H1 (cell line): ENCODE measurements around the gene EGR1. TPM values are rescaled to one million over a fixed set of nuclear protein-coding genes. Genes with fewer than 3 reads are reported as not detected.

Experiments
- BRCA1 ChIP-seq: IDR thresholded peaks from 2 replicates; pipeline ENCODE4 v1.6.1; 2012; ENCODE audit warnings: low read depth, low read length, improper control_type of control experiment
- CREB1 ChIP-seq: IDR thresholded peaks from 2 replicates; pipeline ENCODE4 v1.6.1; 2012; ENCODE audit warnings: inconsistent platforms
- GABPA ChIP-seq: IDR thresholded peaks from 2 replicates; pipeline ENCODE4 v1.6.1; 2011; ENCODE audit warnings: mild to moderate bottlenecking, low read length, moderate library complexity, borderline replicate concordance; ENCODE audit not compliant: insufficient read depth
- MAFK ChIP-seq: IDR thresholded peaks from 2 replicates; pipeline ENCODE4 v1.6.1; 2012; ENCODE audit warnings: low read depth, mild to moderate bottlenecking, improper control_type of control experiment, low read length
- SIRT6 ChIP-seq: IDR thresholded peaks from one replicate; pipeline ENCODE4 v1.7.1; 2012; ENCODE audit warnings: low read length, inconsistent platforms
- polyA plus RNA-seq, 7 experiments: library from polyadenylated mRNA; depleted of rRNA in 3 of 7; stranded (reverse) in 5 of 7; unstranded in 2 of 7; fragments of >200 nt in 5 of 7; fragments of 200-250 nt in 2 of 7; gene quantifications; 1 replicate in 5 of 7; 2 replicates in 1 of 7; 4 replicates in 1 of 7; pipeline versions ENCODE4 v1.2.1 to v1.2.3, GENCODE V29; 2011 to 2013; ENCODE audit warnings: missing spikeins in 2 of 7, mixed read lengths in 2 of 7
- total RNA-seq: library from RNA; stranded (reverse); fragmentation: NEBNext Ultra II Directional; extraction: Animal tissue kit (Norgen Biotek cat#: 25700); gene quantifications from 2 replicates; pipeline ENCODE4 v1.2.1, GENCODE V29; 2021

EGR1 gene
- total and polyA plus RNA-seq, 2 of the 8 experiments (the other 6 are each of a cell fraction or from before 2014, with no cell fraction given): 16.2 to 35.5 TPM

DNA sequence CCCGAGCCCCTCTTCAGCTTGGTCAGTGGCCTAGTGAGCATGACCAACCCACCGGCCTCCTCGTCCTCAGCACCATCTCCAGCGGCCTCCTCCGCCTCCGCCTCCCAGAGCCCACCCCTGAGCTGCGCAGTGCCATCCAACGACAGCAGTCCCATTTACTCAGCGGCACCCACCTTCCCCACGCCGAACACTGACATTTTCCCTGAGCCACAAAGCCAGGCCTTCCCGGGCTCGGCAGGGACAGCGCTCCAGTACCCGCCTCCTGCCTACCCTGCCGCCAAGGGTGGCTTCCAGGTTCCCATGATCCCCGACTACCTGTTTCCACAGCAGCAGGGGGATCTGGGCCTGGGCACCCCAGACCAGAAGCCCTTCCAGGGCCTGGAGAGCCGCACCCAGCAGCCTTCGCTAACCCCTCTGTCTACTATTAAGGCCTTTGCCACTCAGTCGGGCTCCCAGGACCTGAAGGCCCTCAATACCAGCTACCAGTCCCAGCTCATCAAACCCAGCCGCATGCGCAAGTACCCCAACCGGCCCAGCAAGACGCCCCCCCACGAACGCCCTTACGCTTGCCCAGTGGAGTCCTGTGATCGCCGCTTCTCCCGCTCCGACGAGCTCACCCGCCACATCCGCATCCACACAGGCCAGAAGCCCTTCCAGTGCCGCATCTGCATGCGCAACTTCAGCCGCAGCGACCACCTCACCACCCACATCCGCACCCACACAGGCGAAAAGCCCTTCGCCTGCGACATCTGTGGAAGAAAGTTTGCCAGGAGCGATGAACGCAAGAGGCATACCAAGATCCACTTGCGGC is 1.8 kb downstream of the EGR1 start (continued):
- TF ChIP-seq CREB1 (peak; percentile 39), SIRT6 (peak; percentile 59), MAFK (no peak), BRCA1 (no peak), GABPA (no peak)
